ENCODE results near the gene HS6ST3. TPM values are rescaled to one million over a fixed set of nuclear protein-coding genes. Genes with fewer than 3 reads are reported as not detected.

HS6ST3 gene
- total RNA-seq, 1 donor from 2014 or later = 1.4 TPM

- DNase-seq (ENCODE audit: low spot score) = no peak
- intact Hi-C loops (cut with DNase I) = no loop called here
These were observed 190.0 kb downstream of the HS6ST3 start for GRCh38 chr13:96279904-96280303.

- intact Hi-C loops (cut with DNase I) = no loop called here
- DNase-seq (ENCODE audit: low spot score) = no peak
These were observed 195.1 kb downstream of the HS6ST3 start for GRCh38 chr13:96284971-96285370.

GRCh38 chr13:96285729-96286128, 195.8 kb downstream of the HS6ST3 start:
- intact Hi-C loops (cut with DNase I) = no loop called here

GRCh38 chr13:96294930-96295881, 205.3 kb downstream of the HS6ST3 start:
- intact Hi-C loops (cut with DNase I) = no loop called here
- DNase-seq (ENCODE audit: low spot score) = no peak

More at GRCh38 chr13:96285729-96286128, 195.8 kb downstream of the HS6ST3 start:
- DNase-seq (ENCODE audit: low spot score) = no peak

GRCh38 chr13:96297360-96297759, 207.5 kb downstream of the HS6ST3 start:
- intact Hi-C loops (cut with DNase I) = no loop called here
- no peak for DNase-seq (ENCODE audit: low spot score)

GRCh38 chr13:96299235-96299634, 209.3 kb downstream of the HS6ST3 start:
- intact Hi-C loops (cut with DNase I) = no loop called here
- DNase-seq (ENCODE audit: low spot score) = no peak

- no peak for DNase-seq (ENCODE audit: low spot score)
- intact Hi-C loops (cut with DNase I) = no loop called here
These were observed 218.7 kb downstream of the HS6ST3 start for GRCh38 chr13:96308568-96308967.

GRCh38 chr13:96314974-96315373, 225.1 kb downstream of the HS6ST3 start:
- DNase-seq (ENCODE audit: low spot score) = no peak
- intact Hi-C loops (cut with DNase I) = no loop called here

GRCh38 chr13:96338030-96338429, 248.1 kb downstream of the HS6ST3 start:
- DNase-seq (ENCODE audit: low spot score) = no peak
- intact Hi-C loops (cut with DNase I) = no loop called here

- intact Hi-C loops (cut with DNase I) = no loop called here
- no peak for DNase-seq (ENCODE audit: low spot score)
These were observed 252.4 kb downstream of the HS6ST3 start for GRCh38 chr13:96342286-96342685.

- no peak for DNase-seq (ENCODE audit: low spot score)
- intact Hi-C loops (cut with DNase I) = no loop called here
These were observed 253.1 kb downstream of the HS6ST3 start for GRCh38 chr13:96342852-96343465.

- intact Hi-C loops (cut with DNase I) = no loop called here
- DNase-seq (ENCODE audit: low spot score) = no peak
These were observed 257.0 kb downstream of the HS6ST3 start for GRCh38 chr13:96346921-96347320.

- no peak for DNase-seq (ENCODE audit: low spot score)
These were observed 283.7 kb downstream of the HS6ST3 start for GRCh38 chr13:96373597-96373996.

GRCh38 chr13:96377835-96378234, 287.9 kb downstream of the HS6ST3 start:
- intact Hi-C loops (cut with DNase I) = no loop called here
- DNase-seq (ENCODE audit: low spot score) = no peak

More at GRCh38 chr13:96373597-96373996, 283.7 kb downstream of the HS6ST3 start:
- intact Hi-C loops (cut with DNase I) = no loop called here

- no peak for DNase-seq (ENCODE audit: low spot score)
- intact Hi-C loops (cut with DNase I) = no loop called here
These were observed 290.1 kb downstream of the HS6ST3 start for GRCh38 chr13:96379967-96380366.

- no peak for DNase-seq (ENCODE audit: low spot score)
- intact Hi-C loops (cut with DNase I) = no loop called here
These were observed 291.8 kb downstream of the HS6ST3 start for GRCh38 chr13:96381681-96382080.

- DNase-seq (ENCODE audit: low spot score) = no peak
- intact Hi-C loops (cut with DNase I) = no loop called here
These were observed 298.7 kb downstream of the HS6ST3 start for GRCh38 chr13:96388598-96388997.

GRCh38 chr13:96391606-96392005, 301.7 kb downstream of the HS6ST3 start:
- no peak for DNase-seq (ENCODE audit: low spot score)
- intact Hi-C loops (cut with DNase I) = no loop called here

GRCh38 chr13:96397807-96398206, 307.9 kb downstream of the HS6ST3 start:
- DNase-seq (ENCODE audit: low spot score) = no peak
- intact Hi-C loops (cut with DNase I) = no loop called here

GRCh38 chr13:96398486-96398885, 308.6 kb downstream of the HS6ST3 start:
- intact Hi-C loops (cut with DNase I) = no loop called here
- DNase-seq (ENCODE audit: low spot score) = no peak

GRCh38 chr13:96403241-96403640, 313.3 kb downstream of the HS6ST3 start:
- intact Hi-C loops (cut with DNase I) = no loop called here

More at GRCh38 chr13:96403241-96403640, 313.3 kb downstream of the HS6ST3 start:
- DNase-seq (ENCODE audit: low spot score) = no peak

Data from cardiac septum (tissue), 1 donor.